ENCODE data around the gene PPP6C. TPM values are rescaled to one million over a fixed set of nuclear protein-coding genes. Genes with fewer than 3 reads are reported as not detected.

Gene PPP6C
- total RNA-seq, 1 donor from 2014 or later = 15.1 TPM

GRCh38 chr9:125099816-125100215 is 89.8 kb downstream of the PPP6C start:
- DNase-seq (ENCODE audit: low read depth, low spot score) = no peak

Other genes starting within 250 kb of the PPP6C start
- gene GOLGA1, start 248.7 kb downstream of the PPP6C start, total RNA-seq = 11.3 and 12.1 TPM in 2 replicates
- 5.9 and 7.8 TPM in 2 replicates for gene SCAI, start 46.3 kb downstream of the PPP6C start, total RNA-seq
- gene RABEPK, start 10.7 kb upstream of the PPP6C start, total RNA-seq = 34.0 and 44.0 TPM in 2 replicates
- 186 and 341 TPM in 2 replicates for gene HSPA5, start 51.5 kb upstream of the PPP6C start, total RNA-seq
- gene GAPVD1, start 72.0 kb upstream of the PPP6C start, total RNA-seq = 49.3 and 74.3 TPM in 2 replicates